ENCODE results near the gene UXS1.
"Not testable (repeated sequence)": the region's sequence is repeated elsewhere in the genome, so short reads cannot be mapped to it uniquely, and the experiment has no call there.

DNA sequence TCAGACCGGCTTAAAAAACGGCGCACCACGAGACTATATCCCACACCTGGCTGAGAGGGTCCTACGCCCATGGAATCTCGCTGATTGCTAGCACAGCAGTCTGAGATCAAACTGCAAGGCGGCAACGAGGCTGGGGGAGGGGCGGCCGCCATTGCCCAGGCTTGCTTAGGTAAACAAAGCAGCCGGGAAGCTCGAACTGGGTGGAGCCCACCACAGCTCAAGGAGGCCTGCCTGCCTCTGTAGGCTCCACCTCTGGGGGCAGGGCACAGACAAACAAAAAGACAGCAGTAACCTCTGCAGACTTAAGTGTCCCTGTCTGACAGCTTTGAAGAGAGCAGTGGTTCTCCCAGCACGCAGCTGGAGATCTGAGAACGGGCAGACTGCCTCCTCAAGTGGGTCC, 62.9 kb downstream of the UXS1 start:
- not testable (repeated sequence) for TF ChIP-seq EZH2 (IDR thresholded peaks at IDR 0.05; ENCODE audit: borderline replicate concordance, low read depth, low read length, severe bottlenecking); CTCF (IDR thresholded peaks at IDR 0.05; ENCODE audit: extremely low read depth in 1 of 2, insufficient read depth in 1 of 2, low read depth in 1 of 2, low read length in 2 of 2); POLR2A (IDR thresholded peaks at IDR 0.05; ENCODE audit: low read depth, low read length)
